SH-SY5Y (cell line): Measurements from ENCODE around the gene ACSL4.

Experiments
- GATA2 ChIP-seq: IDR thresholded peaks from 2 replicates; pipeline ENCODE4 v1.6.1; 2011; ENCODE audit warnings: mild to moderate bottlenecking, low read depth, low read length
- GATA3 ChIP-seq: IDR thresholded peaks from 2 replicates; pipeline ENCODE4 v1.6.1; 2011; ENCODE audit warnings: low read depth, mild to moderate bottlenecking, low read length, moderate library complexity

DNA sequence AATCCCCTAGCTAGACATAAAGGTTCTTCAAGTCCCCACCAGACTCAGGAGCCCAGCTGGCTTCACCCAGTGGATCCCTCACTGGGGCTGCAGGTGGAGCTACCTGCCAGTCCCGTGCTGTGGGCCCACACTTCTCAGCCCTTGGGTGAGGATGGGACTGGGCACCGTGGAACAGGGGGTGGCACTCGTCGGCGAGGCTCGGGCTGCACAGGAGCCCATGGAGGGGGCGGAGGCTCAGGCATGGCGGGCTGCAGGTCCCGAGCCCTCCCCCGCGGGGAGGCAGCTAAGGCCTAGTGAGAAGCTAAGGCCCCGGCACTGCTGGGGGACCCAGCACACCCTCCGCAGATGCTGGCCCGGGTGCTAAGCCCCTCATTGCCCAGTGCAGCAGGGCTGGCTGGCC lies 16.1 kb upstream of the ACSL4 start:
- TF ChIP-seq GATA3 (no peak), GATA2 (no peak)
